ENCODE results near the gene POLR2B.
"Not testable (repeated sequence)": the region's sequence is repeated elsewhere in the genome, so short reads cannot be mapped to it uniquely, and the experiment has no call there.

POLR2B gene

GRCh38 chr4:57051095-57051494 lies 72.4 kb downstream of the POLR2B start:
- no peak for DNase-seq (ENCODE audit: low read depth in 2 of 2, low spot score in 1 of 2)

- no peak for DNase-seq (ENCODE audit: low read depth in 2 of 2, low spot score in 1 of 2)
Measured at GRCh38 chr4:57051524-57051923, 72.8 kb downstream of the POLR2B start.

- no peak for DNase-seq (ENCODE audit: low read depth in 2 of 2, low spot score in 1 of 2)
Measured at GRCh38 chr4:57053508-57053907, 74.8 kb downstream of the POLR2B start.

- DNase-seq (ENCODE audit: low read depth in 2 of 2, low spot score in 1 of 2): no peak
Measured at GRCh38 chr4:57055886-57056285, 77.2 kb downstream of the POLR2B start.

- DNase-seq (ENCODE audit: low read depth in 2 of 2, low spot score in 1 of 2): no peak
Measured at GRCh38 chr4:57059890-57060716, 81.4 kb downstream of the POLR2B start.

- DNase-seq (ENCODE audit: low read depth in 2 of 2, low spot score in 1 of 2): not testable (repeated sequence)
Measured at GRCh38 chr4:57060717-57061067, 82.0 kb downstream of the POLR2B start.

GRCh38 chr4:57061395-57061794 lies 82.7 kb downstream of the POLR2B start:
- DNase-seq (ENCODE audit: low read depth in 2 of 2, low spot score in 1 of 2): no peak

- no peak for DNase-seq (ENCODE audit: low read depth in 2 of 2, low spot score in 1 of 2)
Measured at GRCh38 chr4:57063518-57063917, 84.8 kb downstream of the POLR2B start.

GRCh38 chr4:57064120-57064519 lies 85.4 kb downstream of the POLR2B start:
- no peak for DNase-seq (ENCODE audit: low read depth in 2 of 2, low spot score in 1 of 2)

GRCh38 chr4:57064811-57065711 lies 86.4 kb downstream of the POLR2B start:
- no peak for DNase-seq (ENCODE audit: low read depth in 2 of 2, low spot score in 1 of 2)

GRCh38 chr4:57065730-57066482 lies 87.2 kb downstream of the POLR2B start:
- DNase-seq (ENCODE audit: low read depth in 2 of 2, low spot score in 1 of 2): no peak

- no peak for DNase-seq (ENCODE audit: low read depth in 2 of 2, low spot score in 1 of 2)
Measured at GRCh38 chr4:57068237-57068981, 89.7 kb downstream of the POLR2B start.

GRCh38 chr4:57070461-57070860 lies 91.8 kb downstream of the POLR2B start:
- DNase-seq (ENCODE audit: low read depth in 2 of 2, low spot score in 1 of 2): no peak

- DNase-seq (ENCODE audit: low read depth in 2 of 2, low spot score in 1 of 2): no peak
Measured at GRCh38 chr4:57071326-57071725, 92.6 kb downstream of the POLR2B start.

- DNase-seq (ENCODE audit: low read depth in 2 of 2, low spot score in 1 of 2): no peak
Measured at GRCh38 chr4:57073559-57073958, 94.9 kb downstream of the POLR2B start.

- no peak for DNase-seq (ENCODE audit: low read depth in 2 of 2, low spot score in 1 of 2)
Measured at GRCh38 chr4:57074744-57075143, 96.0 kb downstream of the POLR2B start.

GRCh38 chr4:57075367-57075766 lies 96.7 kb downstream of the POLR2B start:
- no peak for DNase-seq (ENCODE audit: low read depth in 2 of 2, low spot score in 1 of 2)

GRCh38 chr4:57076646-57077045 lies 98.0 kb downstream of the POLR2B start:
- no peak for DNase-seq (ENCODE audit: low read depth in 2 of 2, low spot score in 1 of 2)

GRCh38 chr4:57077550-57078343 lies 99.1 kb downstream of the POLR2B start:
- no peak for DNase-seq (ENCODE audit: low read depth in 2 of 2, low spot score in 1 of 2)
